Mesendoderm (in vitro differentiated cells): ENCODE data around the gene CPD.

Experiments used
- DNase-seq: peaks from one replicate; pipeline ENCODE4 v3.0.0; 2013
- H2AK5ac ChIP-seq: 2 replicates; pipeline ENCODE4 v1.6.1; 2013; ENCODE audit warnings: low read length, inconsistent platforms
- H2BK120ac ChIP-seq: 2 replicates; pipeline ENCODE4 v1.6.1; 2013; ENCODE audit warnings: low read depth, mild to moderate bottlenecking, low read length, moderate library complexity, mixed read lengths
- H2BK15ac ChIP-seq: replicated peaks from 2 replicates; pipeline ENCODE4 v1.6.1; 2013; ENCODE audit warnings: low read depth, mild to moderate bottlenecking, moderate library complexity
- H2BK5ac ChIP-seq: 2 replicates; pipeline ENCODE4 v1.6.1; 2013; ENCODE audit warnings: low read length, inconsistent platforms
- H3K18ac ChIP-seq: 2 replicates; pipeline ENCODE4 v1.6.1; 2013; ENCODE audit warnings: mild to moderate bottlenecking, low read length, mixed read lengths
- H3K23ac ChIP-seq: one replicate; pipeline ENCODE4 v1.6.1; 2013; ENCODE audit warnings: low read length
- H3K27ac ChIP-seq: 2 replicates; pipeline ENCODE4 v1.5.1; 2013; ENCODE audit warnings: low read depth, mild to moderate bottlenecking, inconsistent platforms, low read length, moderate library complexity
- H3K27me3 ChIP-seq: 2 replicates; pipeline ENCODE4 v1.6.1; 2013; ENCODE audit warnings: low read length, control low read depth, mild to moderate bottlenecking, inconsistent platforms; ENCODE audit not compliant: insufficient read depth, poor library complexity
- H3K36me3 ChIP-seq: 2 replicates; pipeline ENCODE4 v1.6.1; 2013; ENCODE audit warnings: low read length, inconsistent platforms; ENCODE audit not compliant: control insufficient read depth, insufficient read depth
- H3K4ac ChIP-seq: one replicate; pipeline ENCODE4 v1.6.1; 2013; ENCODE audit warnings: low read depth, mild to moderate bottlenecking, low read length, moderate library complexity
- H3K4me1 ChIP-seq: 2 replicates; pipeline ENCODE4 v1.6.1; 2013; ENCODE audit warnings: low read depth, low read length, inconsistent platforms; ENCODE audit not compliant: control insufficient read depth
- H3K4me2 ChIP-seq: 2 replicates; pipeline ENCODE4 v1.6.1; 2013; ENCODE audit warnings: low read length
- H3K4me3 ChIP-seq: 2 replicates; pipeline ENCODE4 v1.5.1; 2013; ENCODE audit warnings: mild to moderate bottlenecking, low read length
- H3K56ac ChIP-seq: one replicate; pipeline ENCODE4 v1.6.1; 2013; ENCODE audit warnings: low read length
- H3K79me1 ChIP-seq: 2 replicates; pipeline ENCODE4 v1.6.1; 2013; ENCODE audit warnings: low read length, inconsistent platforms
- H3K79me2 ChIP-seq: 2 replicates; pipeline ENCODE4 v1.6.1; 2013; ENCODE audit warnings: mild to moderate bottlenecking, low read length; ENCODE audit not compliant: control insufficient read depth, insufficient read depth
- H3K9ac ChIP-seq: 2 replicates; pipeline ENCODE4 v1.6.1; 2013; ENCODE audit warnings: low read length, inconsistent platforms
- H4K5ac ChIP-seq: one replicate; pipeline ENCODE4 v1.6.1; 2013; ENCODE audit warnings: low read length
- H4K8ac ChIP-seq: one replicate; pipeline ENCODE4 v1.6.1; 2013; ENCODE audit warnings: low read depth, mild to moderate bottlenecking, control low read depth, low read length, moderate library complexity
- WGBS: extraction: QIAGEN DNeasy Blood & Tissue Kit; methylation state at CpG from one replicate; pipeline ENCODE4 v1.1.7; 2013; ENCODE audit warnings: low lambda C conversion rate, missing lambda C conversion rate; ENCODE audit not compliant: insufficient coverage; ENCODE audit errors: extremely low coverage; 5-methylcytosine and 5-hydroxymethylcytosine counted together

The CPD gene

DNA sequence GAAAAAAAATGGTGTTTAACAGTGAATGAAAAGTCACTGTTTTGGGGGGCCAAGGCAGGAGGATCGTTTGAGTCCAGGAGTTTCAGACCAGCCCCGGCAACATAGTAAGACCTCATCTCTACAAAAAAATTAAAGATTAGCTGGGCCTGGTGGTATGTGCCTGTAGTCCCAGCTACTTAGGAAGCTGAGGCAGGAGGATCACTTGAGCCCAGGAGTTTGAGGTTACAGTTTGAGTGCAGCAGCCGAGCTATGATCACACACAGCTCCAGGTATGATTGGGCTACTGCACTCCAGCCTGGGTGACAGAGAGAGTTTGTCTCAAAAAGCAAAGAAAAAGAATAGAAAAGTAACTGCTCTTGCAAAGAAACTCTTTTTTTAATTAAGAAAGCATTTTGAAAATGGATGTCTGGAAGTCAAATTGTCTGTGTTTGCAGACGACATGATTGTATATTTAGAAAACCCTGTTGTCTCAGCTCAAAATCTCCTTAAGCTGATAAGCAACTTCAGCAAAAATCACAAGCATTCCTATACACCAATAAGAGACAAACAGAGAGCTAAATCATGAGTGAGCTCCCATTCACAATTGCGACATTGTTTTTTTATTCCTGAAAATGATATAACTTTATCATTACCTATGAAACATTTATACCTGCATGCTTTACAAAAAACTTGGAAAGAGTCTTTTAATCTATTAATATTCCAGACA, 20.5 kb upstream of the CPD start:
- no peak overlapping the region for H3K4ac ChIP-seq
- H2BK5ac ChIP-seq: no peak overlapping the region
- no peaks in the 10 kb centered on the region for H3K27me3 ChIP-seq
- no peak overlapping the region for H3K18ac ChIP-seq
- H3K23ac ChIP-seq: no peak overlapping the region
- no peaks in the 10 kb centered on the region for H3K36me3 ChIP-seq
- H3K4me1 ChIP-seq: no peaks in the 10 kb centered on the region
- H2BK15ac ChIP-seq: no peak overlapping the region
- H3K4me3 ChIP-seq: no peak overlapping the region
- no peak overlapping the region for H4K8ac ChIP-seq
- H2AK5ac ChIP-seq: no peak overlapping the region
- no peak overlapping the region for H3K56ac ChIP-seq
- no peaks in the 10 kb centered on the region for H3K79me1 ChIP-seq
- no CpG with 5 or more reads among the region's 5 CpGs for WGBS
- no peaks in the 10 kb centered on the region for H3K79me2 ChIP-seq
- H3K9ac ChIP-seq: no peak overlapping the region
- no peak overlapping the region for H2BK120ac ChIP-seq
- no peak overlapping the region for H3K4me2 ChIP-seq
- H3K27ac ChIP-seq: no peak overlapping the region
- H4K5ac ChIP-seq: no peak overlapping the region
- DNase-seq: no peak

DNA sequence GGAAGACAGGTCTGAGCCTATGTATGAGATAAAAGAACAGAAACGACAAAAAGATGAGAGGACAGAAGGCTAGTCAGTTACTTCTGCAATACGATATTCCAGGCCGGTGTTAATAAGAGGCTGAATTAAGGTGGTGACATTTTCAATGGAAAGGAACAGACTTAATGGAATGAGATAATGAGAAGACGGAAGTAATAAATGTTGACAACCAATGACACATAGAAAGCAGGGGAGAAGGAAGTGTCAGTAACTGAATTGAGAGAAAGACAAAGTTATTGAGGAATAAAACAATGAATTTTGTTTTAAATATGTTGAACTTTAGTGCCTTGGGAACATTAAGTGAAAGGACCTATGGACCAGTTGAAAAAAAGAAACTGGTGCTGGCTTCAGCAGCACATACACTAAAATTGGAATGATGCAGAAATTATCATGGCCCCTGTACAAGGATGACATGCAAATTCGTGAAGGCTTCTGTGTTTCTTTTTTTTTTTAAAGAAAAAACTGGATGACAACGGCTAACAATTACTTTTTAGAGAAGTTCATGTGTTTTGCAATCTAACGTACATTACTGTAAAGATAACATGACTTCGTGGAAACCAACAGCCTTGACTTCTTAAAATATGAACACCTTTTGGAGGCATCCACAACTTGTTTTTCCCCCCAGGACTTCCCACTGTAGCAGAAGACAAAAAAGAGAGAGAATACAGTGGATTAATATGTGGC, 18.5 kb upstream of the CPD start:
- H2BK15ac ChIP-seq: no peak overlapping the region
- H2AK5ac ChIP-seq: no peak overlapping the region
- no peak overlapping the region for H3K4ac ChIP-seq
- no peaks in the 10 kb centered on the region for H3K36me3 ChIP-seq
- no peak overlapping the region for H4K8ac ChIP-seq
- H4K5ac ChIP-seq: no peak overlapping the region
- no peaks in the 10 kb centered on the region for H3K27me3 ChIP-seq
- no peak overlapping the region for H3K4me2 ChIP-seq
- no peak for DNase-seq
- H3K18ac ChIP-seq: no peak overlapping the region
- H2BK5ac ChIP-seq: no peak overlapping the region
- H3K4me3 ChIP-seq: no peak overlapping the region
- no peaks in the 10 kb centered on the region for H3K79me1 ChIP-seq
- H3K79me2 ChIP-seq: no peaks in the 10 kb centered on the region
- no peak overlapping the region for H3K23ac ChIP-seq
- WGBS: no CpG with 5 or more reads among the region's 8 CpGs
- no peak overlapping the region for H3K27ac ChIP-seq
- no peak overlapping the region for H2BK120ac ChIP-seq
- H3K56ac ChIP-seq: no peak overlapping the region
- peaks cover 1% of the 10 kb centered on the region for H3K4me1 ChIP-seq
- H3K9ac ChIP-seq: no peak overlapping the region

DNA sequence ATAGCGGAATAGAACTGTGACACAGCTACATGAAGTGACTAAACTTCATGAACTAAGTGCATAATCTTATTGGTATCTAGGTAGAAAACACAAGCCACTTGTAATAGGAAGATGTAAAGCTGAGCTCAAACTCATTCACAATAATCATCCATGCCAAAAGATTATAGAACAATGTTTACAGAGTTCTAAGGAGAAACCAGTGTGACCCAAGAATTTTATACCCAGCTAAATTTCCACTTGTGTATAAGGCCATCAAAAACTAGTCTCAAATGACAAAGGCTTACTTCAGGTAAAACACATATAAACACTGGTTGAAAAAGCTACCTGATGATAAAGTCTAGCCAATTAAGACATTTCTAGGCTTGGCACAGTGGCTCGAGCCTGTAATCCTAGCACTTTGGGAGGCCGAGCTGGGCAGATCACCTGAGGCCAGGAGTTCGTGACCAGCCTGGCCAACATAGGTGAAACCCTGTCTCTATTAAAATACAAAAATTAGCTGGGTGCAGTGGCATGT, 16.9 kb upstream of the CPD start:
- H2BK120ac ChIP-seq: no peak overlapping the region
- H3K36me3 ChIP-seq: no peaks in the 10 kb centered on the region
- DNase-seq: no peak

DNA sequence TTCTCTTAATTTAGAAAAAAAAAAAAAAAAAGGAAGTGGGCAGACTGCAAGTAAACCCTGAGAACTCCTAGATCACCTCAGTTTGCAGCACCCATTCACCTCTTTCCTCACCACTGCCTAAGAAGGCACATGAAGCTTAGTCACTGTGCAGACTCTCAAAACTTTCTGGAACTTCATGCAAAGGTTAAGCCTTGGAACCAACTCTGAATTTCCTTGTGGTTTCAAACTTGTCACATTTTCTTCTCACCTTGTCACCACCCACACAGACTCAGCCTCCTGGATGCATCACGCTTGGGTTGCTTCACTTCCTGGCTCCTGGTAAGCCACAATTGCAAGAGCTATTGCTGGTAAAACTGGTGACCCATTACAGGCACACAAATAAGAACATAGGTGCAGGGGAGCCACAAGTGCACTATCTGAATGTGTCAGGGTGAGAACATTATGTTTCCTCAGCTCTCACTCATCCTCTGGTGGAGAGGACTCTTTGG, 15.0 kb upstream of the CPD start:
- Histone ChIP-seq H3K27ac (no peak overlapping the region), H4K8ac (no peak overlapping the region), H3K56ac (no peak overlapping the region), H3K23ac (no peak overlapping the region), H3K79me2 (no peaks in the 10 kb centered on the region), H3K27me3 (no peaks in the 10 kb centered on the region), H4K5ac (no peak overlapping the region), H2BK120ac (no peak overlapping the region), H3K4ac (no peak overlapping the region), H3K79me1 (no peaks in the 10 kb centered on the region), H2BK15ac (no peak overlapping the region), H2BK5ac (no peak overlapping the region), H3K18ac (no peak overlapping the region), H3K4me2 (no peak overlapping the region), H2AK5ac (no peak overlapping the region), H3K36me3 (no peaks in the 10 kb centered on the region), H3K4me1 (peaks cover 1% of the 10 kb centered on the region), H3K9ac (no peak overlapping the region), H3K4me3 (no peak overlapping the region)
- no peak for DNase-seq
- WGBS: no CpG with 5 or more reads among the region's 1 CpG

More for the DNA sequence above, 16.9 kb upstream of the CPD start:
- no peak overlapping the region for H2BK15ac ChIP-seq
- no CpG with 5 or more reads among the region's 4 CpGs for WGBS
- no peak overlapping the region for H2AK5ac ChIP-seq
- peaks cover 1% of the 10 kb centered on the region for H3K4me1 ChIP-seq
- no peak overlapping the region for H3K23ac ChIP-seq
- no peak overlapping the region for H2BK5ac ChIP-seq
- H3K79me1 ChIP-seq: no peaks in the 10 kb centered on the region
- no peak overlapping the region for H3K4ac ChIP-seq
- H3K56ac ChIP-seq: no peak overlapping the region
- H3K27me3 ChIP-seq: no peaks in the 10 kb centered on the region
- H4K5ac ChIP-seq: no peak overlapping the region
- H3K4me3 ChIP-seq: no peak overlapping the region
- H3K9ac ChIP-seq: no peak overlapping the region
- no peaks in the 10 kb centered on the region for H3K79me2 ChIP-seq
- H4K8ac ChIP-seq: no peak overlapping the region
- no peak overlapping the region for H3K18ac ChIP-seq
- no peak overlapping the region for H3K27ac ChIP-seq
- no peak overlapping the region for H3K4me2 ChIP-seq

DNA sequence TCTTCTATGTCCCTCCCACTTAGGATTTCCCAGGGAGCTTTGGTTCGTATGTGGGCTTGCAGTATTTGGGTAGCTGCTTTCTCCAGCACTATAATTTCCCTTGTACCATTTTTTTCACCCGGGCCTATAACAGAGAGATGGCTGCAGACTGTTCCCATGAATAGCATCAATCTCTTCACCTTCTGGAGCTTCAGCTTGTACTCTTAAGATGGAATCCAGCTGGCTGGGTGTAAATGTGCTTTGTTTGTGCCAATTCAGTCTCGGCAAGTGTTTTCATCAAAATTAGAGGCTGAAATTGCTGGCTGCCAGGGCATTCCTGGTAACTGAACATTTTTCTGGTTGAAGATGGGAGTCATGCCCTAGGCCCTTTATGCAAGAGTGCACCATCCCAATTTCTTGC, 12.2 kb upstream of the CPD start:
- no peak overlapping the region for H3K4me3 ChIP-seq
- H2BK120ac ChIP-seq: no peak overlapping the region
- no peak overlapping the region for H3K9ac ChIP-seq
- H3K23ac ChIP-seq: no peak overlapping the region
- DNase-seq: no peak
- no peak overlapping the region for H2BK15ac ChIP-seq
- no CpG with 5 or more reads among the region's 3 CpGs for WGBS
- H4K5ac ChIP-seq: no peak overlapping the region
- H4K8ac ChIP-seq: no peak overlapping the region
- no peaks in the 10 kb centered on the region for H3K27me3 ChIP-seq
- no peak overlapping the region for H3K4ac ChIP-seq
- no peaks in the 10 kb centered on the region for H3K36me3 ChIP-seq
- no peak overlapping the region for H3K18ac ChIP-seq
- no peaks in the 10 kb centered on the region for H3K79me1 ChIP-seq
- H3K79me2 ChIP-seq: no peaks in the 10 kb centered on the region
- no peak overlapping the region for H3K27ac ChIP-seq
- H2BK5ac ChIP-seq: no peak overlapping the region
- no peak overlapping the region for H3K4me2 ChIP-seq
- H2AK5ac ChIP-seq: no peak overlapping the region
- H3K4me1 ChIP-seq: peaks cover 1% of the 10 kb centered on the region
- no peak overlapping the region for H3K56ac ChIP-seq
